ENCODE data around the gene GLRX.
"Not testable (repeated sequence)": the region's sequence is repeated elsewhere in the genome, so short reads cannot be mapped to it uniquely, and the experiment has no call there.

The GLRX gene

GRCh38 chr5:95846554-95847260, 24.2 kb upstream of the GLRX start:
- Histone ChIP-seq H3K36me3 (ENCODE audit: control insufficient read depth, insufficient read depth, low read length) (no peaks in the 10 kb centered on the region), H3K9ac (ENCODE audit: low read length) (no peak overlapping the region), H3K27ac (ENCODE audit: low read depth, low read length) (no peak overlapping the region), H3K27me3 (ENCODE audit: control insufficient read depth, insufficient read depth, low read length) (no peaks in the 10 kb centered on the region), H3K4me3 (ENCODE audit: low read length) (no peak overlapping the region), H3K4me1 (ENCODE audit: control insufficient read depth, insufficient read depth, low read length) (no peaks in the 10 kb centered on the region)

- no peak overlapping the region for H3K9ac ChIP-seq (ENCODE audit: low read length)
- H3K27me3 ChIP-seq (ENCODE audit: control insufficient read depth, insufficient read depth, low read length) = no peaks in the 10 kb centered on the region
- H3K4me3 ChIP-seq (ENCODE audit: low read length) = no peak overlapping the region
- no peaks in the 10 kb centered on the region for H3K36me3 ChIP-seq (ENCODE audit: control insufficient read depth, insufficient read depth, low read length)
- no peak overlapping the region for H3K27ac ChIP-seq (ENCODE audit: low read depth, low read length)
- no peaks in the 10 kb centered on the region for H3K4me1 ChIP-seq (ENCODE audit: control insufficient read depth, insufficient read depth, low read length)
Measured at GRCh38 chr5:95845391-95845790, 22.9 kb upstream of the GLRX start.

- no peaks in the 10 kb centered on the region for H3K27me3 ChIP-seq (ENCODE audit: control insufficient read depth, insufficient read depth, low read length)
- no peak overlapping the region for H3K4me3 ChIP-seq (ENCODE audit: low read length)
- no peaks in the 10 kb centered on the region for H3K4me1 ChIP-seq (ENCODE audit: control insufficient read depth, insufficient read depth, low read length)
- no peak overlapping the region for H3K9ac ChIP-seq (ENCODE audit: low read length)
- no peak overlapping the region for H3K27ac ChIP-seq (ENCODE audit: low read depth, low read length)
- H3K36me3 ChIP-seq (ENCODE audit: control insufficient read depth, insufficient read depth, low read length) = no peaks in the 10 kb centered on the region
Measured at GRCh38 chr5:95843733-95844223, 21.3 kb upstream of the GLRX start.

GRCh38 chr5:95842854-95843544, 20.5 kb upstream of the GLRX start:
- Histone ChIP-seq H3K4me3 (ENCODE audit: low read length) (no peak overlapping the region), H3K9ac (ENCODE audit: low read length) (no peak overlapping the region), H3K27me3 (ENCODE audit: control insufficient read depth, insufficient read depth, low read length) (no peaks in the 10 kb centered on the region), H3K36me3 (ENCODE audit: control insufficient read depth, insufficient read depth, low read length) (no peaks in the 10 kb centered on the region), H3K4me1 (ENCODE audit: control insufficient read depth, insufficient read depth, low read length) (no peaks in the 10 kb centered on the region), H3K27ac (ENCODE audit: low read depth, low read length) (no peak overlapping the region)

GRCh38 chr5:95841914-95842812, 19.6 kb upstream of the GLRX start:
- H3K4me3 ChIP-seq (ENCODE audit: low read length) = no peak overlapping the region
- no peak overlapping the region for H3K27ac ChIP-seq (ENCODE audit: low read depth, low read length)
- H3K4me1 ChIP-seq (ENCODE audit: control insufficient read depth, insufficient read depth, low read length) = no peaks in the 10 kb centered on the region
- no peaks in the 10 kb centered on the region for H3K27me3 ChIP-seq (ENCODE audit: control insufficient read depth, insufficient read depth, low read length)
- H3K9ac ChIP-seq (ENCODE audit: low read length) = no peak overlapping the region
- H3K36me3 ChIP-seq (ENCODE audit: control insufficient read depth, insufficient read depth, low read length) = no peaks in the 10 kb centered on the region

DNA sequence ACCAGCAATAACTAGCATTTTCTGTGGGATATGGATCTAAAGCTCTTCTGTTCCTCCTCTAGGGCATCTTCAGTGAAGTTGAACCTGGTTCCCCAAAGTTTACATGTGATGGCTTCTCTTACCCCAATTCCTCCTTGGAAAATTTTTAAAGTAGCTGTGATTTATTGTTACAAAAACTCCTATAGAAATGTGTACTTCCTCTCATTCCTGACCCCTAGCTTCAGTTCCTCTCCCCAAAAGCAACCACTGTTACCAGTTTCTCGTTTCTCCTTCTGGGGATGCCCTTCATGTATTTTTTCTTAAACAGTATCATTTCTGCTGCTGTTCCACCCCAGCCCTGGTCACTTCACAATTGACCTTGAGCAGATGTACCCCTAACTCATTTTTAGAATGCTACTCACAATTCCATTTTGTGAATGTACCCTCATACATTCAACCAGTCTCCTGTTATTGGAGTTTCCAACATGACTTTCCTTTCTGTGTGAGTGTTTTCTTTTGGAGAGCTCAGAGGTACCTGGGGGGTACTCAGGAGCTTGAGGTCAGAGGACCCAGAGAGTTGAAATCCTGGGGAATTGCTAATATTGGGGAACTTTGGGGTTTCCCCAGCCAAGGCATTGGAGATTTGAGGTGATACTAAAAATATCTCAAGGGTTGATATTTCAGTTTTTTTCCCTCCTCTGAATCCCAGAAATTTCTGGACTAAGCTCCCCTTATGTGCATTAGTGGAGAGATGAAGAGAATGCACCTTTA, 18.6 kb upstream of the GLRX start:
- Histone ChIP-seq H3K4me3 (ENCODE audit: low read length) (no peak overlapping the region), H3K4me1 (ENCODE audit: control insufficient read depth, insufficient read depth, low read length) (no peaks in the 10 kb centered on the region), H3K9ac (ENCODE audit: low read length) (no peak overlapping the region), H3K36me3 (ENCODE audit: control insufficient read depth, insufficient read depth, low read length) (no peaks in the 10 kb centered on the region), H3K27me3 (ENCODE audit: control insufficient read depth, insufficient read depth, low read length) (no peaks in the 10 kb centered on the region), H3K27ac (ENCODE audit: low read depth, low read length) (no peak overlapping the region)

DNA sequence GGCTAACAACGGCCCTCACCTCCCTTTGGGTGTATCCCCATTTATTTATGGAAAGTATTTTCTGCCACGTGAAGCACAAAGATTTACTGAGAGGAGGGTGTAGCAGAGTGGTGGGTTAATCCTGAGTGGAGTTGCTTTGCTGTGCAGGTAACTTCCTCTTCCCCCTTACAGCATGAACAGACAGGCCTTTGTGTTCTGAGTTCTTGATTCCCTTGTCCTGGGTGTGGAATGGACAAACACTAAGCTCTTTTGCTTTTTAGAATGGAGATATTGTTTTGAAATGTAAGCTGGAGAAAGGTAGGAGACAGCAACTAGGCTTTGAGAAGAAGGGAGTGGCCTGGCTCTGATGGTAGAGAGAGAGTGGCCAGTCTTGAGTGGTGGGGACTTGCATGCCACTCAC, 17.1 kb upstream of the GLRX start:
- Histone ChIP-seq H3K9ac (ENCODE audit: low read length) (no peak overlapping the region), H3K27ac (ENCODE audit: low read depth, low read length) (no peak overlapping the region), H3K36me3 (ENCODE audit: control insufficient read depth, insufficient read depth, low read length) (no peaks in the 10 kb centered on the region), H3K4me1 (ENCODE audit: control insufficient read depth, insufficient read depth, low read length) (no peaks in the 10 kb centered on the region), H3K4me3 (ENCODE audit: low read length) (no peak overlapping the region), H3K27me3 (ENCODE audit: control insufficient read depth, insufficient read depth, low read length) (no peaks in the 10 kb centered on the region)

- Histone ChIP-seq H3K4me1 (ENCODE audit: control insufficient read depth, insufficient read depth, low read length) (peaks cover 2% of the 10 kb centered on the region), H3K36me3 (ENCODE audit: control insufficient read depth, insufficient read depth, low read length) (no peaks in the 10 kb centered on the region), H3K9ac (ENCODE audit: low read length) (no peak overlapping the region), H3K4me3 (ENCODE audit: low read length) (no peak overlapping the region), H3K27ac (ENCODE audit: low read depth, low read length) (no peak overlapping the region), H3K27me3 (ENCODE audit: control insufficient read depth, insufficient read depth, low read length) (no peaks in the 10 kb centered on the region)
Measured at GRCh38 chr5:95838556-95838955, 16.0 kb upstream of the GLRX start.

GRCh38 chr5:95838001-95838520, 15.5 kb upstream of the GLRX start:
- Histone ChIP-seq H3K4me1 (ENCODE audit: control insufficient read depth, insufficient read depth, low read length) (peaks cover 2% of the 10 kb centered on the region), H3K9ac (ENCODE audit: low read length) (no peak overlapping the region), H3K36me3 (ENCODE audit: control insufficient read depth, insufficient read depth, low read length) (no peaks in the 10 kb centered on the region), H3K27me3 (ENCODE audit: control insufficient read depth, insufficient read depth, low read length) (no peaks in the 10 kb centered on the region), H3K27ac (ENCODE audit: low read depth, low read length) (no peak overlapping the region), H3K4me3 (ENCODE audit: low read length) (no peak overlapping the region)

GRCh38 chr5:95837492-95837891, 15.0 kb upstream of the GLRX start:
- no peak overlapping the region for H3K4me3 ChIP-seq (ENCODE audit: low read length)
- no peak overlapping the region for H3K27ac ChIP-seq (ENCODE audit: low read depth, low read length)
- no peak overlapping the region for H3K9ac ChIP-seq (ENCODE audit: low read length)
- H3K36me3 ChIP-seq (ENCODE audit: control insufficient read depth, insufficient read depth, low read length) = no peaks in the 10 kb centered on the region
- peaks cover 2% of the 10 kb centered on the region for H3K4me1 ChIP-seq (ENCODE audit: control insufficient read depth, insufficient read depth, low read length)
- H3K27me3 ChIP-seq (ENCODE audit: control insufficient read depth, insufficient read depth, low read length) = no peaks in the 10 kb centered on the region

DNA sequence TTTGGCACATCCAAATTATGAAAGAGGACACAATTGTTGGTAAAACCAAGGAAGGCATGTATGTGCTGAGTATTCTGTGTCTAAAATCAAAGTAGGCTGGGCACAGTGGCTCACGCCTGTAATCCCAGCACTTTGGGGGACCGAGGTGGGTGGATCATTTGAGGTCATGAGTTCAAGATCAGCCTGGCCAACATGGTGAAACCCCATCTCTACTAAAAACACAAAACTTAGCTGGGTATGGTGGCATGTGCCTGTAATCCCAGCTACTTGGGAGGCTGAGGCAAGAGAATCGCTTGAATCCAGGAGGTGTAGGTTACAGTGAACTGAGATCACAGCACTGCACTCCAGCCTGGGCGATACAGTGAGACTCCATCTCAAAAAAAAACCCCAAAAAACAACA, 14.4 kb upstream of the GLRX start:
- not testable (repeated sequence) for H3K9ac ChIP-seq (ENCODE audit: low read length); H3K4me3 ChIP-seq (ENCODE audit: low read length); H3K27me3 ChIP-seq (ENCODE audit: control insufficient read depth, insufficient read depth, low read length); H3K4me1 ChIP-seq (ENCODE audit: control insufficient read depth, insufficient read depth, low read length); H3K36me3 ChIP-seq (ENCODE audit: control insufficient read depth, insufficient read depth, low read length); H3K27ac ChIP-seq (ENCODE audit: low read depth, low read length)

GRCh38 chr5:95836544-95836943, 14.0 kb upstream of the GLRX start:
- no peak overlapping the region for H3K27ac ChIP-seq (ENCODE audit: low read depth, low read length)

More at GRCh38 chr5:95836544-95836943, 14.0 kb upstream of the GLRX start:
- Histone ChIP-seq H3K27me3 (ENCODE audit: control insufficient read depth, insufficient read depth, low read length) (no peaks in the 10 kb centered on the region), H3K9ac (ENCODE audit: low read length) (no peak overlapping the region), H3K36me3 (ENCODE audit: control insufficient read depth, insufficient read depth, low read length) (no peaks in the 10 kb centered on the region), H3K4me1 (ENCODE audit: control insufficient read depth, insufficient read depth, low read length) (peaks cover 2% of the 10 kb centered on the region), H3K4me3 (ENCODE audit: low read length) (no peak overlapping the region)

Data from rectal smooth muscle tissue (tissue), 1 donor.